ENCODE data around the gene DDIT4L.

- no peak for TF ChIP-seq ZBTB11 (CRISPR knock-in tag; IDR thresholded peaks at IDR 0.05)
- TF ChIP-seq EP300 (IDR thresholded peaks at IDR 0.05; ENCODE audit: borderline replicate concordance in 1 of 2, control insufficient read depth in 1 of 2, low read depth in 2 of 2, low read length in 2 of 2) = no peak
- TF ChIP-seq, protein P1, sequence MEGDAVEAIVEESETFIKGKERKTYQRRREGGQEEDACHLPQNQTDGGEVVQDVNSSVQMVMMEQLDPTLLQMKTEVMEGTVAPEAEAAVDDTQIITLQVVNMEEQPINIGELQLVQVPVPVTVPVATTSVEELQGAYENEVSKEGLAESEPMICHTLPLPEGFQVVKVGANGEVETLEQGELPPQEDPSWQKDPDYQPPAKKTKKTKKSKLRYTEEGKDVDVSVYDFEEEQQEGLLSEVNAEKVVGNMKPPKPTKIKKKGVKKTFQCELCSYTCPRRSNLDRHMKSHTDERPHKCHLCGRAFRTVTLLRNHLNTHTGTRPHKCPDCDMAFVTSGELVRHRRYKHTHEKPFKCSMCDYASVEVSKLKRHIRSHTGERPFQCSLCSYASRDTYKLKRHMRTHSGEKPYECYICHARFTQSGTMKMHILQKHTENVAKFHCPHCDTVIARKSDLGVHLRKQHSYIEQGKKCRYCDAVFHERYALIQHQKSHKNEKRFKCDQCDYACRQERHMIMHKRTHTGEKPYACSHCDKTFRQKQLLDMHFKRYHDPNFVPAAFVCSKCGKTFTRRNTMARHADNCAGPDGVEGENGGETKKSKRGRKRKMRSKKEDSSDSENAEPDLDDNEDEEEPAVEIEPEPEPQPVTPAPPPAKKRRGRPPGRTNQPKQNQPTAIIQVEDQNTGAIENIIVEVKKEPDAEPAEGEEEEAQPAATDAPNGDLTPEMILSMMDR (IDR thresholded peaks at IDR 0.05 in 2 of 3, conservative IDR thresholded peaks at IDR 0.05 in 1 of 3; ENCODE audit: control insufficient read depth in 2 of 3, extremely low read depth in 1 of 3, insufficient read depth in 1 of 3, low read depth in 3 of 3, low read length in 3 of 3) = no peak
- TF ChIP-seq, protein P2, sequence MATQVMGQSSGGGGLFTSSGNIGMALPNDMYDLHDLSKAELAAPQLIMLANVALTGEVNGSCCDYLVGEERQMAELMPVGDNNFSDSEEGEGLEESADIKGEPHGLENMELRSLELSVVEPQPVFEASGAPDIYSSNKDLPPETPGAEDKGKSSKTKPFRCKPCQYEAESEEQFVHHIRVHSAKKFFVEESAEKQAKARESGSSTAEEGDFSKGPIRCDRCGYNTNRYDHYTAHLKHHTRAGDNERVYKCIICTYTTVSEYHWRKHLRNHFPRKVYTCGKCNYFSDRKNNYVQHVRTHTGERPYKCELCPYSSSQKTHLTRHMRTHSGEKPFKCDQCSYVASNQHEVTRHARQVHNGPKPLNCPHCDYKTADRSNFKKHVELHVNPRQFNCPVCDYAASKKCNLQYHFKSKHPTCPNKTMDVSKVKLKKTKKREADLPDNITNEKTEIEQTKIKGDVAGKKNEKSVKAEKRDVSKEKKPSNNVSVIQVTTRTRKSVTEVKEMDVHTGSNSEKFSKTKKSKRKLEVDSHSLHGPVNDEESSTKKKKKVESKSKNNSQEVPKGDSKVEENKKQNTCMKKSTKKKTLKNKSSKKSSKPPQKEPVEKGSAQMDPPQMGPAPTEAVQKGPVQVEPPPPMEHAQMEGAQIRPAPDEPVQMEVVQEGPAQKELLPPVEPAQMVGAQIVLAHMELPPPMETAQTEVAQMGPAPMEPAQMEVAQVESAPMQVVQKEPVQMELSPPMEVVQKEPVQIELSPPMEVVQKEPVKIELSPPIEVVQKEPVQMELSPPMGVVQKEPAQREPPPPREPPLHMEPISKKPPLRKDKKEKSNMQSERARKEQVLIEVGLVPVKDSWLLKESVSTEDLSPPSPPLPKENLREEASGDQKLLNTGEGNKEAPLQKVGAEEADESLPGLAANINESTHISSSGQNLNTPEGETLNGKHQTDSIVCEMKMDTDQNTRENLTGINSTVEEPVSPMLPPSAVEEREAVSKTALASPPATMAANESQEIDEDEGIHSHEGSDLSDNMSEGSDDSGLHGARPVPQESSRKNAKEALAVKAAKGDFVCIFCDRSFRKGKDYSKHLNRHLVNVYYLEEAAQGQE (IDR thresholded peaks at IDR 0.05; ENCODE audit: low read depth, low read length) = no peak
- TF ChIP-seq POLR2A (IDR thresholded peaks at IDR 0.05; ENCODE audit: low read depth, low read length) = no peak
- TF ChIP-seq POLR2AphosphoS5 (IDR thresholded peaks at IDR 0.05; ENCODE audit: low read length) = no peak
- no peak for TF ChIP-seq FOXM1 (IDR thresholded peaks at IDR 0.05; ENCODE audit: low read depth, low read length)
- no peak for TF ChIP-seq JUND (IDR thresholded peaks at IDR 0.05; ENCODE audit: low read depth, low read length)
- no peak for TF ChIP-seq BACH1 (IDR thresholded peaks at IDR 0.05; ENCODE audit: borderline replicate concordance)
Observed at GRCh38 chr4:100174985-100175383, 15.3 kb downstream of the DDIT4L start.
